ENCODE results near the gene GPR158.

Gene GPR158

GRCh38 chr10:25493122-25493893, 318.5 kb downstream of the GPR158 start:
- no peak overlapping the region for H3K4me3 ChIP-seq (replicated peaks; ENCODE audit: insufficient read depth, low read length)
- no peak overlapping the region for H3K27ac ChIP-seq (replicated peaks)
- DNase-seq (ENCODE audit: low read depth in 1 of 2, low spot score in 1 of 2), result no peak
- TF ChIP-seq SPI1 (IDR thresholded peaks at IDR 0.05; ENCODE audit: borderline replicate concordance, low read depth), result no peak
- TF ChIP-seq GABPA (IDR thresholded peaks at IDR 0.05; ENCODE audit: low read depth), result no peak
- TF ChIP-seq REST (IDR thresholded peaks at IDR 0.05; ENCODE audit: insufficient replicate concordance, low read depth), result no peak
- TF ChIP-seq POLR2AphosphoS5 (IDR thresholded peaks at IDR 0.05; ENCODE audit: low read depth), result no peak
- TF ChIP-seq CTCF (IDR thresholded peaks at IDR 0.05; ENCODE audit: insufficient read depth, low read length), result no peak
- H3K27me3 ChIP-seq (ENCODE audit: insufficient read depth, poor library complexity, severe bottlenecking), result no peaks in the 10 kb centered on the region

- no peak for TF ChIP-seq CTCF (IDR thresholded peaks at IDR 0.05; ENCODE audit: insufficient read depth, low read length)
- no peak for TF ChIP-seq POLR2AphosphoS5 (IDR thresholded peaks at IDR 0.05; ENCODE audit: low read depth)
- no peak for TF ChIP-seq SPI1 (IDR thresholded peaks at IDR 0.05; ENCODE audit: borderline replicate concordance, low read depth)
- no peak for TF ChIP-seq REST (IDR thresholded peaks at IDR 0.05; ENCODE audit: insufficient replicate concordance, low read depth)
- no peak for TF ChIP-seq GABPA (IDR thresholded peaks at IDR 0.05; ENCODE audit: low read depth)
- no peak for DNase-seq (ENCODE audit: low read depth in 1 of 2, low spot score in 1 of 2)
- Histone ChIP-seq H3K4me3 (replicated peaks; ENCODE audit: insufficient read depth, low read length) (no peak overlapping the region), H3K27me3 (ENCODE audit: insufficient read depth, poor library complexity, severe bottlenecking) (no peaks in the 10 kb centered on the region), H3K27ac (replicated peaks) (no peak overlapping the region)
Measured at GRCh38 chr10:25497246-25497645, 322.4 kb downstream of the GPR158 start.

- no peak overlapping the region for H3K27ac ChIP-seq (replicated peaks)
- DNase-seq (ENCODE audit: low read depth in 1 of 2, low spot score in 1 of 2), result no peak
- TF ChIP-seq CTCF (IDR thresholded peaks at IDR 0.05; ENCODE audit: insufficient read depth, low read length), result no peak
- no peak for TF ChIP-seq POLR2AphosphoS5 (IDR thresholded peaks at IDR 0.05; ENCODE audit: low read depth)
- TF ChIP-seq SPI1 (IDR thresholded peaks at IDR 0.05; ENCODE audit: borderline replicate concordance, low read depth), result no peak
- TF ChIP-seq GABPA (IDR thresholded peaks at IDR 0.05; ENCODE audit: low read depth), result no peak
- TF ChIP-seq REST (IDR thresholded peaks at IDR 0.05; ENCODE audit: insufficient replicate concordance, low read depth), result no peak
- no peaks in the 10 kb centered on the region for H3K27me3 ChIP-seq (ENCODE audit: insufficient read depth, poor library complexity, severe bottlenecking)
- H3K4me3 ChIP-seq (replicated peaks; ENCODE audit: insufficient read depth, low read length), result no peak overlapping the region
Measured at GRCh38 chr10:25498645-25499044, 323.8 kb downstream of the GPR158 start.

Measured in HL-60 (cell line).